Adrenal gland (tissue), 19 donors: ENCODE data around the gene ZC3H7A. TPM values are rescaled to one million over a fixed set of nuclear protein-coding genes. Genes with fewer than 3 reads are reported as not detected.
A peak's percentile ranks its signal among the peaks of the same experiment; 100 is the strongest.

Experiments
- DNase-seq, 7 donors: peaks; one replicate each; pipeline ENCODE4 v3.0.0-alpha.2; 2019 to 2020
- H3K27ac ChIP-seq, 5 donors: fragments of 200-600 bp; sonication (generic) in 4 of 5; 1 replicate in 3 of 5; 2 replicates in 2 of 5; pipeline versions ENCODE4 v1.5.1 to v1.8.0; 2016 to 2020; ENCODE audit warnings: mild to moderate bottlenecking in 1 of 5
- H3K27me3 ChIP-seq: fragments of 200-600 bp; 2 replicates; pipeline ENCODE4 v1.8.0; 2021
- H3K36me3 ChIP-seq, 2 donors: fragments of 200-600 bp; replicated peaks in 1 of 2; 1 replicate in 1 of 2; 2 replicates in 1 of 2; pipeline versions ENCODE4 v1.5.1 to v1.8.0; 2018 to 2022
- H3K4me1 ChIP-seq, 2 donors: fragments of 200-600 bp; replicated peaks in 1 of 2; 1 replicate in 1 of 2; 2 replicates in 1 of 2; pipeline versions ENCODE4 v1.5.1 to v1.8.0; 2018 to 2021
- H3K4me3 ChIP-seq, 4 donors: fragments of 200-600 bp; sonication (generic) in 3 of 4; one replicate each; pipeline ENCODE4 v1.5.1; 2016 to 2018
- H3K9me3 ChIP-seq, 3 donors: fragments of 200-600 bp; sonication (generic) in 1 of 3; replicated peaks in 1 of 3; 1 replicate in 2 of 3; 2 replicates in 1 of 3; pipeline versions ENCODE4 v1.5.1 to v1.8.0; 2016 to 2021
- CTCF ChIP-seq, 6 experiments: fragments of 450-650 bp in 4 of 6; fragments of 200-600 bp in 2 of 6; sonication (generic) in 1 of 6; IDR thresholded peaks; 1 replicate in 5 of 6; 2 replicates in 1 of 6; pipeline versions ENCODE4 v1.5.1 to v1.8.0; 2016 to 2021; ENCODE audit warnings: antibody characterized with exemption in 6 of 6, mild to moderate bottlenecking in 2 of 6, moderate library complexity in 1 of 6
- POLR2A ChIP-seq, 2 donors: fragments of 450-650 bp; IDR thresholded peaks; one replicate each; pipeline ENCODE4 v1.6.1; 2017; ENCODE audit warnings: antibody characterized with exemption in 2 of 2, mild to moderate bottlenecking in 2 of 2, moderate library complexity in 1 of 2
- WGBS, 4 donors: extraction: QIAGEN DNeasy Blood & Tissue Kit in 2 of 4; methylation state at CpG; one replicate each; pipeline versions ENCODE4 v1.1.5 to v1.1.7; 2013 to 2017; 5-methylcytosine and 5-hydroxymethylcytosine counted together
- intact Hi-C, 2 donors: fragments of 100-400 bp; cut with DNase I; formaldehyde crosslinking; loops; one replicate each; pipeline versions ENCODE4 v1.14.1 to v1.15.0; 2022 to 2023
- long read RNA-seq, 10 donors: library from polyadenylated mRNA in 3 of 10; unstranded in 2 of 10; stranded (forward) in 1 of 10; transcript quantifications; one replicate each; pipeline ENCODE4 v2.0.0 and lab custom pipeline, GENCODE V29; 2021 to 2026
- polyA plus RNA-seq, 3 donors: library from polyadenylated mRNA; stranded (reverse); fragments of 200-250 nt in 2 of 3; fragments of 350-450 nt in 1 of 3; fragmentation: Illumina TruSeq in 1 of 3; extraction: RNeasy Lipid Tissue Mini Kit (QIAGEN cat#74804) in 1 of 3; gene quantifications; one replicate each; pipeline ENCODE4 v1.2.3, GENCODE V29; 2013 to 2014
- total RNA-seq, 9 donors: library from RNA; depleted of rRNA in 4 of 9; stranded (reverse); fragments of >200 nt in 4 of 9; fragments of 120-200 nt in 1 of 9; fragmentation: NEBNext Ultra II Directional in 1 of 9; extraction: Animal tissue kit (Norgen Biotek cat#: 25700) in 1 of 9; gene quantifications; one replicate each; pipeline versions ENCODE4 v1.1.0 to v1.2.4, GENCODE V29; 2013 to 2023
- donor health status: healthy with polysubstance abuse.
- donor health status: Bipolar disorder and iron deficiency.
- donor health status: DM: yes; HTN: yes; CAD: no.
- donor health status: DM: no; HTN: no; CAD: no.
- donor health status: DM: no; HTN: no; CAD: no.
- donor health status: DM: yes; HTN: yes; CAD: no.

The ZC3H7A gene, protein sequence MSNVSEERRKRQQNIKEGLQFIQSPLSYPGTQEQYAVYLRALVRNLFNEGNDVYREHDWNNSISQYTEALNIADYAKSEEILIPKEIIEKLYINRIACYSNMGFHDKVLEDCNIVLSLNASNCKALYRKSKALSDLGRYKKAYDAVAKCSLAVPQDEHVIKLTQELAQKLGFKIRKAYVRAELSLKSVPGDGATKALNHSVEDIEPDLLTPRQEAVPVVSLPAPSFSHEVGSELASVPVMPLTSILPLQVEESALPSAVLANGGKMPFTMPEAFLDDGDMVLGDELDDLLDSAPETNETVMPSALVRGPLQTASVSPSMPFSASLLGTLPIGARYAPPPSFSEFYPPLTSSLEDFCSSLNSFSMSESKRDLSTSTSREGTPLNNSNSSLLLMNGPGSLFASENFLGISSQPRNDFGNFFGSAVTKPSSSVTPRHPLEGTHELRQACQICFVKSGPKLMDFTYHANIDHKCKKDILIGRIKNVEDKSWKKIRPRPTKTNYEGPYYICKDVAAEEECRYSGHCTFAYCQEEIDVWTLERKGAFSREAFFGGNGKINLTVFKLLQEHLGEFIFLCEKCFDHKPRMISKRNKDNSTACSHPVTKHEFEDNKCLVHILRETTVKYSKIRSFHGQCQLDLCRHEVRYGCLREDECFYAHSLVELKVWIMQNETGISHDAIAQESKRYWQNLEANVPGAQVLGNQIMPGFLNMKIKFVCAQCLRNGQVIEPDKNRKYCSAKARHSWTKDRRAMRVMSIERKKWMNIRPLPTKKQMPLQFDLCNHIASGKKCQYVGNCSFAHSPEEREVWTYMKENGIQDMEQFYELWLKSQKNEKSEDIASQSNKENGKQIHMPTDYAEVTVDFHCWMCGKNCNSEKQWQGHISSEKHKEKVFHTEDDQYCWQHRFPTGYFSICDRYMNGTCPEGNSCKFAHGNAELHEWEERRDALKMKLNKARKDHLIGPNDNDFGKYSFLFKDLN
- total RNA-seq (10 to 100 TPM; 32.1 to 61.3 (median 44.6) TPM), polyA plus RNA-seq (10 to 100 TPM; 31.1 to 83.9 (median 35.9) TPM)
- long read RNA-seq, donor 1, result 0 reads
- long read RNA-seq, donor 2, transcript ZC3H7A-201 (23 exons, 3,825 nt), result major isoform, 11 of 16 reads
- long read RNA-seq, donor 2, partial matches to known transcripts, result 0 of 16 reads
- long read RNA-seq, donor 2, other reads (novel, unspliced or antisense), result 0 of 16 reads
- long read RNA-seq, donor 3, partial matches to known transcripts, result 0 of 6 reads
- long read RNA-seq, donor 3, other reads (novel, unspliced or antisense), result 0 of 6 reads
- long read RNA-seq, donor 4, partial matches to known transcripts, result 4 of 5 reads
- long read RNA-seq, donor 4, other reads (novel, unspliced or antisense), result 1 of 5 reads
- long read RNA-seq, donor 5, transcript ZC3H7A-201 (23 exons, 3,825 nt), result major isoform, 84 of 98 reads
- long read RNA-seq, donor 5, partial matches to known transcripts, result 1 of 98 reads
- long read RNA-seq, donor 5, other reads (novel, unspliced or antisense), result 12 of 98 reads
- long read RNA-seq, donor 6, partial matches to known transcripts, result 10 of 11 reads
- long read RNA-seq, donor 6, other reads (novel, unspliced or antisense), result 0 of 11 reads
- long read RNA-seq, donor 7, partial matches to known transcripts, result 0 of 1 reads
- long read RNA-seq, donor 7, other reads (novel, unspliced or antisense), result 0 of 1 reads
- long read RNA-seq, donor 8, transcript ZC3H7A-201 (23 exons, 3,825 nt), result major isoform, 6 of 7 reads
- long read RNA-seq, donor 8, partial matches to known transcripts, result 0 of 7 reads
- long read RNA-seq, donor 8, other reads (novel, unspliced or antisense), result 0 of 7 reads
- long read RNA-seq, donor 9, partial matches to known transcripts, result 8 of 11 reads
- long read RNA-seq, donor 9, other reads (novel, unspliced or antisense), result 0 of 11 reads
- long read RNA-seq, donor 10, result 0 reads

- Histone ChIP-seq H3K4me1 (peaks cover 37 to 57% of the 10 kb centered on the region in 2 donors), H3K4me3 (peak within 1 kb of the TSS; percentile 61 to 97 (median 85)), H3K36me3 (no peaks in the 10 kb centered on the region), H3K27ac (peak within 1 kb of the TSS; percentile 92 to 98 (median 97)), H3K9me3 (no peaks in the 10 kb centered on the region), H3K27me3 (no peaks in the 10 kb centered on the region)
- peak in 3 of 6 experiments; percentile 81 to 99 (median 99) for TF ChIP-seq CTCF (IDR thresholded peaks at IDR 0.05)
- TF ChIP-seq POLR2A (IDR thresholded peaks at IDR 0.05), result peak; percentile 94 to 98
- intact Hi-C loops, result no loop called here
- 0 to 1% (median 0%) methylated on average over 8 to 80 of the region's 80 CpGs for WGBS, 4 donors
- peak; percentile 96 to 99 (median 97) for DNase-seq
Measured at GRCh38 chr16:11797166-11797956, at the start of gene ZC3H7A. Gene ZC3H7A (minus strand): TSS chr16:11797258. CDS start chr16:11782354, 14,904 bp downstream.

DNA sequence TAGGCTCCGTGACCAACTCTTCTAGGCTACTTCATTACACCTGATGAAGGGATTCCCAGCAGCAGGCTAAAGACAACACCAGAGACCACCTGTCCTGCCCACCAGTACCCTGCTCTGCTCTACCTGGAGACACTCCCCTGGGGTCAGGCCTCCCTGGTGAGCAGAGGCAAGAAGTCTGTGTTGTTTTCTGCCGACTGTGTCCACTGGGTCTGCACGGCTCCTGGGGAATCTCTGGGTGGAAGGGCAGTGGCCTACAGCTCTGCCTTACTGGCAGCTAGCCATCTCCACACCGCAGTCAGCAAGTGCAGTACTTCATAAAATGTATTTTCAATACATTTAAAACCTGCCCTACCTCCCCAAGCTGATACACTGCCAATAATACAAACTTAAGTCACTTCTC is 47.4 kb upstream of the ZC3H7A start:
- DNase-seq, result peak in 1 of 7 donors; percentile 42
- Histone ChIP-seq H3K27ac (no peak overlapping the region), H3K4me3 (no peak overlapping the region), H3K27me3 (no peaks in the 10 kb centered on the region), H3K4me1 (peaks cover 0 to 4% of the 10 kb centered on the region in 2 donors), H3K36me3 (peaks cover 0 to 96% of the 10 kb centered on the region in 2 donors), H3K9me3 (no peaks in the 10 kb centered on the region)
- intact Hi-C loops, result no loop called here
- TF ChIP-seq CTCF (IDR thresholded peaks at IDR 0.05) (no peak), POLR2A (IDR thresholded peaks at IDR 0.05) (no peak)
- WGBS, 4 donors, result 83 to 91% (median 89%) methylated on average over 3 to 4 of the region's 4 CpGs

GRCh38 chr16:11843861-11844260 is 46.8 kb upstream of the ZC3H7A start:
- Histone ChIP-seq H3K4me3 (no peak overlapping the region), H3K27ac (no peak overlapping the region), H3K36me3 (peaks cover 0 to 97% of the 10 kb centered on the region in 2 donors), H3K9me3 (no peaks in the 10 kb centered on the region), H3K27me3 (no peaks in the 10 kb centered on the region), H3K4me1 (no peaks in the 10 kb centered on the region)
- TF ChIP-seq POLR2A (IDR thresholded peaks at IDR 0.05) (no peak), CTCF (IDR thresholded peaks at IDR 0.05) (no peak)
- DNase-seq, result peak in 1 of 7 donors; percentile 27
- 85 to 95% (median 90%) methylated on average over 5 of the region's 5 CpGs for WGBS, 4 donors
- intact Hi-C loops, result no loop called here
